Measurements from ENCODE around the gene PHAX.
"Not testable (repeated sequence)": the region's sequence is repeated elsewhere in the genome, so short reads cannot be mapped to it uniquely, and the experiment has no call there.

PHAX gene

GRCh38 chr5:126603402-126603991, 2.8 kb downstream of the PHAX start:
- no peak for DNase-seq (ENCODE audit: low read depth)

DNA sequence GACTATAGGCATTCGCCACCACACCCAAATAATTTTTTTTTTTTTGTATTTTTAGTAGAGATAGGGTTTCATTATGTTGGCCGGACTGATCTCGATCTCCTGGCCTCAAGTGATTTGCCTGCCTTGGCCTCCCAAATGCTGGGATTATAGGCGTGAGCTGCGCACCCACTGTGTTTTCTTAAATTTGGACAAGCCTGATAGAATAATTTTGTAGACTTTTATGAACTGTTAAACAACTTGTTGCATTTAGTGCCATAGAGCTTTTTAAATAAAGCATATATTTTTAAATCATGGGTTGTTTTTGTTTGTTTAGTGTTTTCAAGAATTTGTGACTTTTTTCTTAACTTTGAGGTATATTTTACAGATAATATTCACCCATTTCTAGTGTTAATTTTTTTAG, 4.8 kb downstream of the PHAX start:
- DNase-seq (ENCODE audit: low read depth): no peak

DNA sequence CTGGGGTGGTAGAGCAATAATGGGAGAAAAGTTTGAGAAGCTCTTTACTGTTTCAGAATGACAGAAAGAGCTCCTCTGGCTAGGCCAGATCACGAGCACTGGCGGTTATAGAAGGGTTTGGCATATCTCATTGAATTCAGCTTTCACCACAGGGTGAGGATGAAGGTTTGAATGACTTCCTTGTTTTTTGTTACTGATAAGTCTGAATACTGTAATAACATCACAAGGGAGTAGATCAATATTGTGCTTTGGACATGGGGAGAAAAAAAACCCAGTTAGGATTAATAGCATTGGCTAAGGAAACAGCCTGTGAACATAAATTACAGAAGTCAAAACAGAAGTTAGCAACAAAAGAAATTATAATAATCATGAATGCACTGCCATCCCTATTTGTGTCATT, 9.4 kb downstream of the PHAX start:
- DNase-seq (ENCODE audit: low read depth): no peak

GRCh38 chr5:126610616-126611015, 9.9 kb downstream of the PHAX start:
- DNase-seq (ENCODE audit: low read depth): no peak

- no peak for DNase-seq (ENCODE audit: low read depth)
These were observed 13.3 kb downstream of the PHAX start for GRCh38 chr5:126613941-126614592.

DNA sequence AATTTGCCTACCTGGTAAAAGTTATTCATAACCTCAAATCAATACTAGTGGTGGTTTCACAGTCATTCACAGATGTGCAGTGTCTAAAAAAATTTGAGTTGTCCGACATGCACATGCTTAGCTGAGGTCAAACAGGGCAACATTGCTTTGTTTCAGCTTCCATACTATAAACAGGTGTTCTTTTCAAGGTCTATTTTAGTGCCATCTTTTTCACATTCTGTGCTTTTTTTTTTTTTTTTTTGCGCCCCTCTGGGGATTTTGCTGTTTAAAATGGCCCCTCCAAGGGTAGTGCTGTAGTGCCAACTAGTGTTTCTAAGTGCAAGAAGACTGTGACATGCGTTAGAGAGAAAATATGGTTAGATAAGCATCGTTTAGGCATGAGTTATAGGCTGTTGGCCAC, 14.5 kb downstream of the PHAX start:
- DNase-seq (ENCODE audit: low read depth): no peak

GRCh38 chr5:126617603-126618002, 16.9 kb downstream of the PHAX start:
- DNase-seq (ENCODE audit: low read depth): not testable (repeated sequence)

DNA sequence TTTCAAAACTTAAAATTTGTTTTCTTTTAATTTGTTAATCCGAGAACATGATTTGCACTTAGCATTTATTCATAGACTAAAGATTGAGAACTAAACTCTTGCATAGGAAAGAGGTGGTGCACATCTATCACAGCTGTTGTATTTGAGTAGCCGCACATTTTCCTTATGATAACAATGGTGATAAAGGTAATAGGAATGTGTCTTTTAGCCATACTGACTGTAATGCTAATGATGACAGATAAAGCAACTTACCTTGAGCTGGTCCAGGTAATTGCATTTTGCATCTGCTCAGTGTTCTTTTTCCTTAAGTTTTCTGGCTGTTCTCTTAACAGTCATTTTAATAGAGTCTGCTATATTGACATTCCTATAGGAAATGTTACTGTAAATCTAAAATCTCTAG, 19.0 kb downstream of the PHAX start:
- DNase-seq (ENCODE audit: low read depth): no peak

- DNase-seq (ENCODE audit: low read depth): no peak
These were observed 23.8 kb downstream of the PHAX start for GRCh38 chr5:126624534-126624933.

DNA sequence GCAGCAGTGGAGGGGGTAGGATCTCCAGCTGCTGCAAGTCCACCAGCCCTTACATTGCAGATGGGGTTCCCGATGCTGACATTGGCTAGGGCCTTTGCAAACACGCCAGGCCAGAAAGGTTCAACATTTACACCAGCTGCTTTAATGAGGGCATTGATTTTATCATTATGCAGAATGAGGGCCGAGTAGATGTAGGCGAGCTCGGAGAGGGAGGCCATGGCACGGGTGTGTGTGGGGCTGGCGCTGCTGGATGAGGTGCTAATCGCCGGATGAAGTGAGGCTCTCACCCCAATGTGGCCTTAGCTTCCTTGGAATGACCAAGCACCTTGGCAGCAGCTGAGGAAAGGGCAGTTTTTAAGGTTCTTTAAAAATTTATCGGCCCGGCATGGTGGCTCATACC, 27.4 kb downstream of the PHAX start:
- no peak for DNase-seq (ENCODE audit: low read depth)

- no peak for DNase-seq (ENCODE audit: low read depth)
These were observed 31.2 kb downstream of the PHAX start for GRCh38 chr5:126631920-126632319.

DNA sequence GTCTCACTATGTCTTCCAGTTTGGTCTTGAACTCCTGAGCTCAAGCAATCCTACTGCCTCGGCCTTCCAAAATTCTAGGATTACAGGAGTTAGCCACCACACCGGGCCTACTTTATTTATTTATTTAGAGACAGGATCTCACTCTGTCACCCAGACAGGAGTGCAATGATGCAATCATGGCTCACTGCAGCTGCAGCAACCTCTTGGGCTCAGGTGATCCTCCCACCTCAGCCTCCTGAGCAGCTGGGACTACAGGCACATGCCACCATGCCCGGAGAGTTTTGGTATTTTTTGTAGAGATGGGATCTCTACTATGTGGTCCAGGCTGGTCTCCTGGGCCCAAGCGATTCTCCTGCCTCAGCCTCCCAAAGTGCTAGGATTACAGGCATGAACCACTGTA, 32.8 kb downstream of the PHAX start:
- no peak for DNase-seq (ENCODE audit: low read depth)

- DNase-seq (ENCODE audit: low read depth): no peak
These were observed 34.8 kb downstream of the PHAX start for GRCh38 chr5:126635585-126635984.

DNA sequence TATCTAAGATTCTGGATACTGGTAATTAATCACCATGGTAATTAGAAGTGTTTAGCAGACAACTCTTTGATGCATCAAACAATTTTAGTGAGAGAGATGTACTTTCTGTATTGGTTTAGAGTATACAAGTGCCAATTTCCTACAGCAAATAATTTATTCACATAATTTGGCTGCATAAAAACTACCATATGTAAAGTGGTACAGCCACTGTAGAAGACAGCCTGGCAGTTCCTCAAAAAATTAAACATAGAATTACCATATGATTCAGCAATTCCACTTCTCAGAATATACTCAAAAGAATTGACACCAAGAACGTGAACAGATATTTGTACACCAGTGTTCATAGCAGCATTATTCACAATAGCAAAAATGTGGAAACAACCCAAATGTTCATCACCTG, 36.2 kb downstream of the PHAX start:
- DNase-seq (ENCODE audit: low read depth): no peak

DNA sequence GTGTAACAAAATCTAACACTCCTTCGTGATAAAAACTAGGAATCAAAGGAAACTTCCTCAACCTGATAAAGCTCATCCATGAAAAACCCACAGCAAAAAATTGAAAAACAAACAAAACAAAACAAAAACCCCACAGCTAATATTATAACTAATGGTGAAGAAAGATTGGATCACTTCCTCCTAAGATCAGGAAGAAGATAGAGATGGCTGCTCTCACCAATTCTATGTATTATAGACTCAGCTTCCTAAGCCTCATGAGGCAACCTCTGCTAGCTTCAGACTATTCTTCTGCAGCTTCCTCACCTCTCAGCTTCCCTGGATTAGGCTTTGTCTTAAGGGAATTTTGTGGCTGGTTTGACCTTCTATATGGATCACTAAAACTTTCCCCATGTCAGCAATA, 40.1 kb downstream of the PHAX start:
- no peak for DNase-seq (ENCODE audit: low read depth)

DNA sequence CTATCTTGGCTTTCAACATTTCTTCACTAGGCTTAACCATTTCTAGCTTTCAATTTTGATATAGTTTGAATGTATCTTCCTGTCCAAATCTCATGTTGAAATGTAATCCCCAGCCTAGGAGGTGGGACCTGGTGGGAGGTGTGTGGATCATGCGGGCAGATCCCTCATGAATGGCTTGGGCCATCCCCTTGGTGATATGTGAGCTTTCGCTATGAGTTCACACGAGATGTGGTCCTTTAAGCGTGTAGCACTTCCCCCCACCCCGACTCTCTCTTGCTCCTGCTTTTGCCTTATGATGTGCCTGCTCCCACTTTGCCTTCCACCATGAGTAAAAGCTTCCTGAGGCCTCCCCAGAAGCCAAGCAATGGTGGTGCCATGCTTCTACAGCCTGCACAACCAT, 40.6 kb downstream of the PHAX start:
- no peak for DNase-seq (ENCODE audit: low read depth)

GRCh38 chr5:126645132-126645531, 44.4 kb downstream of the PHAX start:
- no peak for DNase-seq (ENCODE audit: low read depth)

DNA sequence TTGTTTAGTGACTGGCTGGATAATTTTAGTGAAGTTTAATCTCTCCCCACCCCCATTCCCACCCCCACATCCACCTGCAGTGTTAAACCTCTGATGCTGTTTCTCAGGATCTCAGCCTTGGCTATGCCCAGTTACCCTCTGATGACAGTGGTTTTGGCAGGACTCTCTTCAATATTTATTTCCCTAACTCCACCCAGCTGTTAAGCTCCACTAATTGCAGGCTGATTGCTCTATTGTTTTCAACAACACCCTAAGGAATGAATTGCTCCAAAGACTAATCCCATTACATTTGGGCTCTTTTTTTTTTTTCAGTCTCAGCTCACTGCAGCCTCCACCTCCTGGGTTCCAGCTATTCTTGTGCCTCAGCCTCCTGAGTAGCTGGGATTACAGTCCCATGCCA, 46.3 kb downstream of the PHAX start:
- DNase-seq (ENCODE audit: low read depth): no peak

DNA sequence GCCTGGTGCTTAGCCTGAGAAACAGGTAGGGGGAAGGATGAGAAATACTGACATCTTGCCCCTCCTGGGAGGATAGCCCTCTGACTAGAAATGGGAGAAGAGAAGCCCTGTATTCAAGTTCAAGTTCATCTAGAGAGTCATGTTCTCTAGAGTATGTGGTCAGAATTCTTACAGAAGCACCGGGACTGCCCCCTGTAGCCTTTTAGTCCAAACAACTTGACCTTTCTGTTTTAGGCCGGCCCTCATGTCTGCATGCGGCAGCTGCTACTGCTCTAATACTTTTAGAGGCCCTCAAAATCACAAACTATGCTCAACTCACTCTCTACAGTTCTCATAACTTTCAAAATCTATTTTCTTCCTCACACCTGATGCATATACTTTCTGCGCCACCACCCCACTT, 47.7 kb downstream of the PHAX start:
- DNase-seq (ENCODE audit: low read depth): no peak

DNA sequence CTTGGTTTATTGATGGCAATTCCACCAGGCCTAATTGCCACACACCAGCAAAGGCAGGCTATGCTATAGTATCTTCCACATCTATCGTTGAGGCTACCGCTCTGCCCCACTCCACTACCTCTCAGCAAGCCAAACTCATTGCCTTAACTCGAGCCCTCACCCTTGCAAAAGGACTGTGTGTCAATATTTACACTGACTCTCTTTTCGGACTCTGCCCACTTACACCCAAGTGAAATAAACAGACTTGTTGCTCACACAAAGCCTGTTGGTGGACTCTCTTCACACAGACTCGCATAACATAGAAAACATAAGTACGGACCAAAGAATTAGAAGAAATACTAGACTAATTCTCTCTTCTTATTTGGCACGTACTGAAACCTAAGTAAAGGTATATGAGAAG, 48.3 kb downstream of the PHAX start:
- not testable (repeated sequence) for DNase-seq (ENCODE audit: low read depth)

- DNase-seq (ENCODE audit: low read depth): not testable (repeated sequence)
These were observed 49.0 kb downstream of the PHAX start for GRCh38 chr5:126649709-126650108.

GRCh38 chr5:126650463-126650862, 49.7 kb downstream of the PHAX start:
- no peak for DNase-seq (ENCODE audit: low read depth)

GRCh38 chr5:126651013-126651577, 50.3 kb downstream of the PHAX start:
- DNase-seq (ENCODE audit: low read depth): no peak

DNA sequence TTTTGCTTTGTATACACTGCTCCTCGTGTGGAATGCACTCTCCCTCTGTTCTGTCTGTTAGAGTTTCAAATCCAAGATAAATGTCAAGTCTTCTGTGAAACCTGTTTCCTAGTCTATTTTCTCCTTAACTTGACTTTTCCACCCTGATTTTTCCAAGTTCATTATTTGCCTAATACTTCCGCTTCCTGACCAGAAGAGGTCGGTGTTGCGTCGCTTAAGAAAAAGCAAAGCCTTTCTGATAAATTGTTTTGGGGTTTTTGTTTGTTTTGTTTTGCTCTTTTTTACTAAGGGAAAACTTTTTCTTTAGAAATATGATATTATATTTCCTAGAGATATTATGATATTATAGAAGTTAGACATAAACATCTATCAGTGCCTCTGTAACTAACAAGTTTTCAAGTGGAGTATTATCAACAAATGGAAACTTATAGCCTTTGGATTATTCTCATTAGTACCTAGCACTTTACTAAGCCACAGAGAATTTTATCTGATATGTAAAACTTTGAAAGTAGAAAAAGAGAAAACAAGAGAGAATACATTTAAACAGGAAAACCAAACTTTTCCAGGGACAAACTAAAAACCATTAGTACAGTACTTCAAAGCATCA, 55.8 kb downstream of the PHAX start:
- DNase-seq (ENCODE audit: low read depth): no peak
